ENCODE results near the gene NTRK1. TPM values are rescaled to one million over a fixed set of nuclear protein-coding genes. Genes with fewer than 3 reads are reported as not detected.

The NTRK1 gene
- total and polyA plus RNA-seq, 2 donors (not counting 1 experiment from before 2014, with no cell fraction given) = not detected

GRCh38 chr1:156906206-156906906, 45.7 kb downstream of the NTRK1 start:
- Histone ChIP-seq H3K36me3 (replicated peaks in 1 of 2; ENCODE audit: control extremely low read depth in 1 of 2, control insufficient read depth in 1 of 2, extremely low read depth in 1 of 2, insufficient read depth in 2 of 2, low read length in 1 of 2) (no peaks in the 10 kb centered on the region), H3K27ac (ENCODE audit: low read length in 2 of 2) (no peak overlapping the region), H3K9ac (ENCODE audit: low read length) (no peak overlapping the region), H3K4me3 (ENCODE audit: control extremely low read depth in 1 of 5, extremely low read depth in 1 of 5, insufficient read depth in 1 of 5, low read depth in 2 of 5, low read length in 4 of 5) (no peak overlapping the region), H3K27me3 (replicated peaks in 1 of 4; ENCODE audit: control extremely low read depth in 1 of 4, control insufficient read depth in 3 of 4, insufficient read depth in 4 of 4, low read length in 3 of 4) (peaks cover 0 to 27% (median 1%) of the 10 kb centered on the region in 4 experiments), H3K4me1 (ENCODE audit: control insufficient read depth in 2 of 2, insufficient read depth in 2 of 2, low read length in 2 of 2) (no peaks in the 10 kb centered on the region), H3K79me2 (ENCODE audit: control insufficient read depth, insufficient read depth, low read length) (no peaks in the 10 kb centered on the region), H3K9me3 (ENCODE audit: control extremely low read depth in 1 of 3, control insufficient read depth in 2 of 3, insufficient read depth in 1 of 3, low read length in 2 of 3) (peaks cover 0 to 11% (median 0%) of the 10 kb centered on the region in 3 donors), H4K20me1 (ENCODE audit: control insufficient read depth, insufficient read depth, low read length, poor library complexity, severe bottlenecking) (no peaks in the 10 kb centered on the region), H3K4me2 (replicated peaks; ENCODE audit: low read depth, low read length, poor library complexity, severe bottlenecking) (no peak overlapping the region), H2AFZ (ENCODE audit: insufficient read depth, low read depth, low read length, poor library complexity, severe bottlenecking) (no peak overlapping the region)
- POLR2A ChIA-PET = no interaction called here
- CTCF ChIA-PET = no interaction called here
- DNase-seq (no peak), ATAC-seq (ENCODE audit: low read depth) (no peak)
- TF ChIP-seq EZH2 (IDR thresholded peaks at IDR 0.05; ENCODE audit: borderline replicate concordance, insufficient read depth, low read depth, low read length, poor library complexity, severe bottlenecking) = no peak
- no peak for TF ChIP-seq CTCF (IDR thresholded peaks at IDR 0.05)
- Mint-ChIP-seq H3K27ac (no peak overlapping the region), H3K4me3 (no peak overlapping the region), H3K27me3 (peaks cover 16% of the 10 kb centered on the region), H3K9me3 (ENCODE audit: insufficient read depth) (no peaks in the 10 kb centered on the region), H3K4me1 (peaks cover 2% of the 10 kb centered on the region)
- intact Hi-C loops (cut with micrococcal nuclease) = no loop called here
- WGBS (ENCODE audit: insufficient coverage) = 94% methylated on average over 15 of the region's 16 CpGs

- CTCF ChIA-PET = no interaction called here
- Histone ChIP-seq H3K4me1 (ENCODE audit: control insufficient read depth in 2 of 2, insufficient read depth in 2 of 2, low read length in 2 of 2) (no peaks in the 10 kb centered on the region), H3K4me2 (replicated peaks; ENCODE audit: low read depth, low read length, poor library complexity, severe bottlenecking) (no peak overlapping the region), H3K36me3 (replicated peaks in 1 of 2; ENCODE audit: control extremely low read depth in 1 of 2, control insufficient read depth in 1 of 2, extremely low read depth in 1 of 2, insufficient read depth in 2 of 2, low read length in 1 of 2) (no peaks in the 10 kb centered on the region), H3K9me3 (ENCODE audit: control extremely low read depth in 1 of 3, control insufficient read depth in 2 of 3, insufficient read depth in 1 of 3, low read length in 2 of 3) (peaks cover 0 to 11% (median 0%) of the 10 kb centered on the region in 3 donors), H3K27me3 (replicated peaks in 1 of 4; ENCODE audit: control extremely low read depth in 1 of 4, control insufficient read depth in 3 of 4, insufficient read depth in 4 of 4, low read length in 3 of 4) (peaks cover 0 to 21% (median 1%) of the 10 kb centered on the region in 4 experiments), H2AFZ (ENCODE audit: insufficient read depth, low read depth, low read length, poor library complexity, severe bottlenecking) (no peak overlapping the region), H3K4me3 (ENCODE audit: control extremely low read depth in 1 of 5, extremely low read depth in 1 of 5, insufficient read depth in 1 of 5, low read depth in 2 of 5, low read length in 4 of 5) (no peak overlapping the region), H3K9ac (ENCODE audit: low read length) (no peak overlapping the region), H3K27ac (ENCODE audit: low read length in 2 of 2) (no peak overlapping the region), H3K79me2 (ENCODE audit: control insufficient read depth, insufficient read depth, low read length) (no peaks in the 10 kb centered on the region), H4K20me1 (ENCODE audit: control insufficient read depth, insufficient read depth, low read length, poor library complexity, severe bottlenecking) (no peaks in the 10 kb centered on the region)
- peaks cover 2% of the 10 kb centered on the region for H3K4me1 Mint-ChIP-seq
- no peak overlapping the region for H3K27ac Mint-ChIP-seq
- WGBS (ENCODE audit: insufficient coverage) = 93% methylated on average over 29 of the region's 29 CpGs
- TF ChIP-seq CTCF (IDR thresholded peaks at IDR 0.05) = no peak
- TF ChIP-seq EZH2 (IDR thresholded peaks at IDR 0.05; ENCODE audit: borderline replicate concordance, insufficient read depth, low read depth, low read length, poor library complexity, severe bottlenecking) = no peak
- no peak for DNase-seq
- H3K4me3 Mint-ChIP-seq = no peak overlapping the region
- intact Hi-C loops (cut with micrococcal nuclease) = no loop called here
- POLR2A ChIA-PET = no interaction called here
- peaks cover 24% of the 10 kb centered on the region for H3K27me3 Mint-ChIP-seq
- no peak for ATAC-seq (ENCODE audit: low read depth)
- no peaks in the 10 kb centered on the region for H3K9me3 Mint-ChIP-seq (ENCODE audit: insufficient read depth)
Measured at GRCh38 chr1:156908541-156908940, 47.9 kb downstream of the NTRK1 start.

Data from B cell (primary cell).